HEK293T (cell line): Measurements from ENCODE around the gene OTUD6A.

Source experiments
- ARNT ChIP-seq: fragments of 450-650 bp; IDR thresholded peaks from 2 replicates; pipeline ENCODE4 v1.6.1; 2017; ENCODE audit warnings: mild to moderate bottlenecking
- FOXA1 ChIP-seq: fragments of 450-650 bp; IDR thresholded peaks from 2 replicates; pipeline ENCODE4 v1.6.1; 2016; ENCODE audit warnings: mild to moderate bottlenecking
- FOXM1 ChIP-seq: fragments of 450-650 bp; IDR thresholded peaks from 2 replicates; pipeline ENCODE4 v1.6.1; 2017; ENCODE audit warnings: mild to moderate bottlenecking, borderline replicate concordance
- NFRKB ChIP-seq: fragments of 450-650 bp; IDR thresholded peaks from 2 replicates; pipeline ENCODE4 v1.6.1; 2016; ENCODE audit warnings: mild to moderate bottlenecking, moderate library complexity
- TARDBP ChIP-seq: fragments of 450-650 bp; IDR thresholded peaks from 2 replicates; pipeline ENCODE4 v1.6.1; 2016

- TF ChIP-seq NFRKB (no peak), FOXA1 (no peak), FOXM1 (no peak), ARNT (no peak), TARDBP (no peak)
Measured at GRCh38 chrX:70041993-70042392, 20.3 kb upstream of the OTUD6A start.
